RWPE1 (cell line): Measurements from ENCODE around the gene ZNF329.

Source experiments
- CTCF ChIA-PET: fragments of 350-600 bp; sonication (Branson Sonifier 250); formaldehyde crosslinking; extraction: SDS; loops from one replicate; lab custom pipeline; 2021; lab: Yijun Ruan, JAX
- POLR2A ChIA-PET: fragments of 400-600 bp; formaldehyde crosslinking; extraction: SDS; loops from one replicate; lab custom pipeline; 2020; ENCODE audit warnings: antibody characterized with exemption; ENCODE audit not compliant: low non-redundant PET; lab: Yijun Ruan, JAX
- DNase-seq: peaks from one replicate; pipeline ENCODE4 v3.0.0; 2012; ENCODE audit warnings: low spot score
- H3K27ac ChIP-seq: fragments of 450-650 bp; 2 replicates; pipeline ENCODE4 v1.5.1; 2017
- TF ChIP-seq, protein P1 (sequence below): fragments of 450-650 bp; conservative IDR thresholded peaks from 2 replicates; pipeline ENCODE4 v1.5.1; 2017; ENCODE audit warnings: low read depth, mild to moderate bottlenecking

ZNF329 gene

DNA sequence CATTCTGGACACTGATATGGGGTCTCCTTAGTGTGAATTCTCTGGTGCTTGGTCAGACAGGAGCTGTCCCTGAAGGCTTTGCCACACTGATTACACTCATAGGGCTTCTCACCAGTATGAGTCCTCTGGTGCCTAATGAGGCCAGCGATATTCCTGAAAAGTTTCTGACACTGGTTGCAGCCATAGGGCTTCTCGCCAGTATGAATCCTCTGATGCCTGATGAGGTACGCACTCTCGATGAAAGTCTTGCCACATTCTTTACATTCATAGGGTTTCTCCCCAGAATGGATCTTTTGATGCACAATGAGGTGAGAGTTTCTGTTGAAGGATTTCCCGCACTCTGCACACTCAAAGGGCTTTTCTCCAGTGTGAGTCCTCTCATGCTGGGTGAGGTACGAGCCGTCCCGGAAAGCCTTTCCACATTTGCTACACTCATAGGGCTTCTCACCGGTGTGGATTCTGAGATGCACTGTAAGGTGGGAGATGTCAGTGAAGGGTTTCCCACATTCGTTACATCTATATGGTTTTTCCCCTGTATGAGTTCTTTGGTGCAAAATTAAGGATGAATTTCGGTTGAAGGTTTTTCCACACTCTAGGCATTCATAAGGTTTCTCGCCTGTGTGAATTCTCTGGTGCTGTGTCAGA lies 22.4 kb downstream of the ZNF329 start:
- DNase-seq: no peak
- TF ChIP-seq, protein P1, sequence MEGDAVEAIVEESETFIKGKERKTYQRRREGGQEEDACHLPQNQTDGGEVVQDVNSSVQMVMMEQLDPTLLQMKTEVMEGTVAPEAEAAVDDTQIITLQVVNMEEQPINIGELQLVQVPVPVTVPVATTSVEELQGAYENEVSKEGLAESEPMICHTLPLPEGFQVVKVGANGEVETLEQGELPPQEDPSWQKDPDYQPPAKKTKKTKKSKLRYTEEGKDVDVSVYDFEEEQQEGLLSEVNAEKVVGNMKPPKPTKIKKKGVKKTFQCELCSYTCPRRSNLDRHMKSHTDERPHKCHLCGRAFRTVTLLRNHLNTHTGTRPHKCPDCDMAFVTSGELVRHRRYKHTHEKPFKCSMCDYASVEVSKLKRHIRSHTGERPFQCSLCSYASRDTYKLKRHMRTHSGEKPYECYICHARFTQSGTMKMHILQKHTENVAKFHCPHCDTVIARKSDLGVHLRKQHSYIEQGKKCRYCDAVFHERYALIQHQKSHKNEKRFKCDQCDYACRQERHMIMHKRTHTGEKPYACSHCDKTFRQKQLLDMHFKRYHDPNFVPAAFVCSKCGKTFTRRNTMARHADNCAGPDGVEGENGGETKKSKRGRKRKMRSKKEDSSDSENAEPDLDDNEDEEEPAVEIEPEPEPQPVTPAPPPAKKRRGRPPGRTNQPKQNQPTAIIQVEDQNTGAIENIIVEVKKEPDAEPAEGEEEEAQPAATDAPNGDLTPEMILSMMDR: no peak
- CTCF ChIA-PET: no interaction called here
- POLR2A ChIA-PET: no interaction called here
- H3K27ac ChIP-seq: no peak overlapping the region

DNA sequence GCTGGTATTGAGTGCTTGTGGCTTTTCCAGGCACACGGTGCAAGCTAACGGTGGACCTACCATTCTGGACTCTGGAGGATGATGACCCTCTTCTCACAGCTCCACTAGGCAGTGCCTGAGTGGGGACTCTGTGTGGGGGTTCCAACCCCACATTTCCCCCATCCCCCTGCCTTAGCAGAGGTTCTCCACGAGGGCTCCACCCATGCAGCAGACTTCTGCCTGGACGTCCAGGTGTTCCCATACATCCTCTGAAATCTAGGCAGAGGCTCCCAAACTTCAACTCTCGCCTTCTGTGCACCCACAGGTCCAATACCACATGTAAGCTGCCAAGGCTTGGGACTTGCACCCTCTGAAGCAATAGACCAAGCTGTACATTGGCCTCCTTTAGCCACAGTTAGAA lies 27.2 kb downstream of the ZNF329 start:
- TF ChIP-seq, protein P1: no peak
- DNase-seq: no peak
- H3K27ac ChIP-seq: no peak overlapping the region
- ChIA-PET CTCF (no interaction called here), POLR2A (no interaction called here)

DNA sequence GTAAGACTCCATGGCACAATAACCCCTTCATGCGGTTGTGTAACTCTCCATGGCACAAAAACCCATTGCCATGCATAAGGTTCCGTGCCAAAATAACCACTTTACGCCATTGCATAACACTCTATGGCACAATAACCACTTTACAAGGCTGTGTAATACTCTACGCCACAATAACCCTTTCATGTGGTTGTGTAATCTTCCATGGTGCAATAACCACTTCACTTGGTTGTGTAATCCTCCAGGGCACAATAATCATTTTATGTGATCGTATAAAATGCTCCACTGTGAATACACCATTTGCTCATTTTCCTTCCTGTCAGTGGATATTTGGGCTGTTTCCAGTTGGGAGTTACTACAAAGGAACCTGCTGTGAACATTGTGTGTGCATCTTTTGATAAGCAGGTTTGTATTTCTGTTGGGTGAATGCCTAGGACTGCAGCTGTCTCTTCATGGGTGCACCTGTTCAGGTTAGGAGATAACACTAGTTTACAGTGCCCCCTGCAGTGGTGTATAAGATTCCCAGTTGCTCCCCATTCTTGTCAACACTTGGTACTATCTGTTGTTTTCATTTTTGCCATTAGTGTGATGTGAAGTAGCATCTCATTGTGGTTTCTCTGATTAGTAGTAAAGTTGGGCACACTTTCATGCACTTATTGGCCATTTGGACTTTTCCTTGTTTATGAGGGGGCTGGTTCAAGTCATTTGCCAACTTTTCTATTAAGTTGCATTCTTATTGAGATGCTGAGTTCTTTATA lies 31.4 kb downstream of the ZNF329 start:
- CTCF ChIA-PET: interaction anchor here (0.6 kb wide), 1 partner anchor 683 kb away, joined by 3 read pairs; no protein-coding TSS in a partner anchor
- no peak for DNase-seq
- TF ChIP-seq, protein P1: no peak
- POLR2A ChIA-PET: no interaction called here
- H3K27ac ChIP-seq: no peak overlapping the region

DNA sequence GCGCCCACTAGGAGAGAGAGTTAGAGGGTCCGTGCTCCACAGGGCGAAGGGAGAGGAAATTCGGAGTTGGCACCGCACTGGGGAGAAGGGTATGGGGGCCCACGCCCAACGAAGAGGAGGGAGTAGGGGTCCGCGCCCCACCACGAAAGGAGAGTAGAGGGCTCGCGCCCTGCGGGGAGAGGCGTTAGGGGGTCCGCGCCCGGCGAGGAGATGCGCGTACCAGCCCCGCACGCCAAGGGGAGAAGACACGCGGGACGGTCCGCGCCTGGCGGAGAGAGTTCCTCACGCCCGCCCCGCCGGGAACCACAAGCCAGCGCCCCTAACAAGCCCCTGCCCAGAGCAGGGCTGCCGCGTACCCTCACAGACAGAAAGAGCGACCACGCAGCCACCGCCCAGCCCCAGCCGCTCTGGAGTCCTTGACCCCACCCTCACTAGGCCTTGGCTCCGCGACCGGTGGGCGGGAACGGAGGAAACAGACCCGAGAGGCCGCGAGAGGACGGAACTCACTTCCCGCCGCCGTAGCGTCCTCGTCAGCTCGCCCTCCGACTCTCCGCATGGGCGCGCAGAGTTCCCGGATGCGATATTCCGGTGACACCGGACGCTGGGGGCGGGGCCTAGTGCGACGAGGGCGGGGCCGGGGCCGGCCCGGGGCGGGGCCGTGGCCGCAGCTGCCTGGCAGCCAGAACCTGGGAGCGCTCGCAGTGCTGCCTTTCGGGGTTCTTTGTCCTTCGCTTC lies 32.6 kb downstream of the ZNF329 start:
- DNase-seq: no peak
- POLR2A ChIA-PET: no interaction called here
- CTCF ChIA-PET: no interaction called here

DNA sequence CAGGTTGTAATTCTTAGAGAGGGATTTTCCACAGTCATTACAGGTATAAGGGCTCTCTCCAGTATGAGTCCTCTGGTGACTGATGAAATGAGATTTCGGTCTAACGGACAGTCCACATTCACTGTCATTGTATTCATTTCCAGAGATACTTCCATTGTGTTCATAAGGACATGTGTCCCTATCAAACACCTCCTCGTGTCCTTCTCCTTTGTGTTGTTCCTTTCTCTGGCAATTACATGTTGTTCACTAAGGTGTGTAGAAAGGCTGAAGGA lies 42.1 kb downstream of the ZNF329 start:
- POLR2A ChIA-PET: no interaction called here
- CTCF ChIA-PET: no interaction called here
- H3K27ac ChIP-seq: no peak overlapping the region
- no peak for DNase-seq
- TF ChIP-seq, protein P1: no peak

More for the DNA sequence above, 32.6 kb downstream of the ZNF329 start:
- TF ChIP-seq, protein P1: no peak
- H3K27ac ChIP-seq: no peak overlapping the region

DNA sequence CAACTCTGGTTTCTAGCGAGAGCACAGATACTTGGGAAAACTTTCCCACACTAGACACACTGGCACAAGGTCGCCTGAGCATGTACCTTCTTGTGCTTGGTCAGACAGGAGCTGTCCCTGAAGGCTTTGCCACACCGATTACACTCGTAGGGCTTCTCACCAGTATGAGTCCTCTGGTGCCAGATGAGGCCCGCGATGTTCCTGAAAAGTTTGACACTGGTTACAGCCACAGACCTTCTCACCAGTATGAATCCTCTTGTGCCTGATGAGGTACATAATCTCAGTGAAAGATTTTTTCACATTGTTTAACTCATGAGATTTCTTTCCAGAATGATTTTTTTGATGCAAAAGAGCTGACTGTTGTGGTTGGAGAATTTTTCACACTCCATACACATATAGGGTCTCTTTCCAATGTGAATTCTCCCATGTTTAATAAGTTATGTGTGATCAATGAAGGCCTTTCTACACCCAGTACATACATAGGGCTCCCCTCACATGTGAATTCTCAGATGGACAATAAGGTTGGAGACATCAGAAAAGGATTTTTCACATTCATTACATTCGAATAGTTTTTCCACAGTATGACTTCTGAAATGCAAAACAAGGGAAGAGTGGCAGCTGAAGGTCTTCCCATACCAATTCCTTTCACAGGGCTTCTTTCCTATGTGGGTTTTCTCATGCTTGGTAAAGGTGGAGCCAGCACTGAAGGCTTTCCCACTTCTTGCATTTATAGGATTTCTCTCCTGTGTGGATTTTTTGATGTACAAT lies 42.6 kb downstream of the ZNF329 start:
- POLR2A ChIA-PET: no interaction called here
- CTCF ChIA-PET: no interaction called here
- TF ChIP-seq, protein P1: no peak
- H3K27ac ChIP-seq: no peak overlapping the region
- DNase-seq: no peak
